HUES48 (cell line): ENCODE results near the gene NCBP2L.

Source experiments
- H3K27ac ChIP-seq: one replicate; pipeline ENCODE4 v1.7.0; 2013; ENCODE audit warnings: low read depth, low read length, inconsistent platforms
- H3K27me3 ChIP-seq: 2 replicates; pipeline ENCODE4 v1.6.1; 2013; ENCODE audit warnings: mild to moderate bottlenecking, low read length; ENCODE audit not compliant: control insufficient read depth, insufficient read depth
- H3K36me3 ChIP-seq: 2 replicates; pipeline ENCODE4 v1.6.1; 2013; ENCODE audit warnings: low read length; ENCODE audit not compliant: control insufficient read depth, insufficient read depth
- H3K4me1 ChIP-seq: 2 replicates; pipeline ENCODE4 v1.6.1; 2013; ENCODE audit warnings: mild to moderate bottlenecking, low read length; ENCODE audit not compliant: control insufficient read depth, insufficient read depth
- H3K4me3 ChIP-seq: 2 replicates; pipeline ENCODE4 v1.5.1; 2013; ENCODE audit warnings: mild to moderate bottlenecking, low read depth, low read length
- H3K9ac ChIP-seq: 2 replicates; pipeline ENCODE4 v1.6.1; 2013; ENCODE audit warnings: mild to moderate bottlenecking, low read depth, low read length, moderate library complexity
- H3K9me3 ChIP-seq: 2 replicates; pipeline ENCODE4 v1.6.1; 2013; ENCODE audit warnings: low read length; ENCODE audit not compliant: control insufficient read depth, insufficient read depth

Gene NCBP2L

GRCh38 chrX:107834275-107835201 is 57.0 kb downstream of the NCBP2L start:
- H3K4me3 ChIP-seq, result no peak overlapping the region
- H3K4me1 ChIP-seq, result no peaks in the 10 kb centered on the region
- H3K27ac ChIP-seq, result no peak overlapping the region
- no peaks in the 10 kb centered on the region for H3K36me3 ChIP-seq
- H3K9me3 ChIP-seq, result no peaks in the 10 kb centered on the region
- H3K9ac ChIP-seq, result no peak overlapping the region
- peaks cover 3% of the 10 kb centered on the region; the same call in 1 of the 2 replicates for H3K27me3 ChIP-seq

GRCh38 chrX:107836958-107837357 is 59.4 kb downstream of the NCBP2L start:
- Histone ChIP-seq H3K4me3 (no peak overlapping the region), H3K27me3 (peaks cover 3% of the 10 kb centered on the region; the same call in 1 of the 2 replicates), H3K27ac (no peak overlapping the region), H3K9ac (no peak overlapping the region), H3K9me3 (no peaks in the 10 kb centered on the region), H3K36me3 (no peaks in the 10 kb centered on the region), H3K4me1 (no peaks in the 10 kb centered on the region)

GRCh38 chrX:107840971-107841370 is 63.4 kb downstream of the NCBP2L start:
- H3K4me1 ChIP-seq, result no peaks in the 10 kb centered on the region
- peaks cover 7% of the 10 kb centered on the region for H3K27me3 ChIP-seq
- H3K9ac ChIP-seq, result no peak overlapping the region
- no peaks in the 10 kb centered on the region for H3K9me3 ChIP-seq
- H3K36me3 ChIP-seq, result no peaks in the 10 kb centered on the region
- no peak overlapping the region for H3K4me3 ChIP-seq
- no peak overlapping the region for H3K27ac ChIP-seq

- Histone ChIP-seq H3K4me1 (no peaks in the 10 kb centered on the region), H3K4me3 (no peak overlapping the region), H3K36me3 (no peaks in the 10 kb centered on the region), H3K9ac (no peak overlapping the region), H3K9me3 (no peaks in the 10 kb centered on the region), H3K27ac (no peak overlapping the region), H3K27me3 (peaks cover 8% of the 10 kb centered on the region)
These were observed 65.3 kb downstream of the NCBP2L start for GRCh38 chrX:107842715-107843400.
